MCF 10A (cell line): Measurements from ENCODE around the gene LCN9. TPM values are rescaled to one million over a fixed set of nuclear protein-coding genes. Genes with fewer than 3 reads are reported as not detected.

ENCODE experiments used
- BruUV-seq: library from RNA; stranded (reverse); fragments of 400-500 nt; replicated peaks from 2 replicates; lab custom pipeline; 2021; lab: Mats Ljungman, UMichigan
- CTCF ChIA-PET: fragments of 300-600 bp; sonication (Branson Sonifier 250); formaldehyde crosslinking; extraction: SDS; loops from one replicate; lab custom pipeline; 2021; ENCODE audit warnings: antibody characterized with exemption, inconsistent platforms; lab: Yijun Ruan, JAX
- POLR2A ChIA-PET: fragments of 300-600, 350-650 bp; sonication (Branson Sonifier 250); formaldehyde crosslinking; extraction: SDS; loops from one replicate; lab custom pipeline; 2020; ENCODE audit warnings: antibody characterized with exemption, inconsistent platforms; lab: Yijun Ruan, JAX
- DNase-seq: peaks from one replicate; pipeline ENCODE4 v3.0.0-alpha.2; 2018; ENCODE audit not compliant: unreplicated experiment
- H3K27ac Mint-ChIP-seq: one replicate; pipeline ENCODE4 v1.8.0; 2022; ENCODE audit warnings: mild to moderate bottlenecking, low read depth, mixed read lengths; ENCODE audit not compliant: unreplicated experiment
- H3K27me3 Mint-ChIP-seq: one replicate; pipeline ENCODE4 v1.8.0; 2022; ENCODE audit warnings: mixed read lengths; ENCODE audit not compliant: insufficient read depth, unreplicated experiment
- H3K36me3 Mint-ChIP-seq: one replicate; pipeline ENCODE4 v1.8.0; 2022; ENCODE audit warnings: mild to moderate bottlenecking, moderate library complexity, mixed read lengths; ENCODE audit not compliant: insufficient read depth, unreplicated experiment
- H3K4me1 Mint-ChIP-seq: one replicate; pipeline ENCODE4 v1.8.0; 2022; ENCODE audit warnings: mixed read lengths; ENCODE audit not compliant: insufficient read depth, unreplicated experiment
- H3K4me3 Mint-ChIP-seq: one replicate; pipeline ENCODE4 v1.8.0; 2022; ENCODE audit warnings: mild to moderate bottlenecking, moderate library complexity, mixed read lengths; ENCODE audit not compliant: unreplicated experiment
- H3K9me3 Mint-ChIP-seq: one replicate; pipeline ENCODE4 v1.8.0; 2022; ENCODE audit warnings: mixed read lengths; ENCODE audit not compliant: unreplicated experiment
- CTCF ChIP-seq: fragments of 200-600 bp; IDR thresholded peaks from one replicate; pipeline ENCODE4 v1.8.0; 2022; ENCODE audit warnings: antibody characterized with exemption, mild to moderate bottlenecking; ENCODE audit not compliant: unreplicated experiment
- intact Hi-C: fragments of 100-400 bp; cut with micrococcal nuclease; formaldehyde crosslinking; loops from 2 replicates; pipeline ENCODE4 v1.14.1; 2022
- total RNA-seq: library from RNA; stranded (reverse); gene quantifications from 2 replicates; pipeline ENCODE4 v1.2.3, GENCODE V29; 2022

Gene LCN9
- total RNA-seq, 1 experiment from 2014 or later: not detected

- peaks cover 48% of the 10 kb centered on the region for H3K27me3 Mint-ChIP-seq
- no peak overlapping the region for H3K4me3 Mint-ChIP-seq
- no peaks in the 10 kb centered on the region for H3K9me3 Mint-ChIP-seq
- intact Hi-C loops: no loop called here
- no peak overlapping the region for H3K27ac Mint-ChIP-seq
- TF ChIP-seq CTCF: no peak
- BruUV-seq: no TSS peak
- H3K4me1 Mint-ChIP-seq: no peaks in the 10 kb centered on the region
- H3K36me3 Mint-ChIP-seq: no peaks in the 10 kb centered on the region
- POLR2A ChIA-PET: no interaction called here
- CTCF ChIA-PET: interaction anchor here (1.0 kb wide), 1 partner anchor 14 kb away, joined by 5 read pairs; no protein-coding TSS in a partner anchor
- no peak for DNase-seq
These were observed 47.2 kb upstream of the LCN9 start for GRCh38 chr9:135615666-135616618.

GRCh38 chr9:135616619-135617537 lies 46.2 kb upstream of the LCN9 start:
- BruUV-seq: no TSS peak
- no peak for TF ChIP-seq CTCF
- Mint-ChIP-seq H3K27ac (no peak overlapping the region), H3K4me3 (no peak overlapping the region), H3K27me3 (peaks cover 50% of the 10 kb centered on the region), H3K4me1 (no peaks in the 10 kb centered on the region), H3K36me3 (no peaks in the 10 kb centered on the region), H3K9me3 (no peaks in the 10 kb centered on the region)
- ChIA-PET CTCF (no interaction called here), POLR2A (no interaction called here)
- intact Hi-C loops: no loop called here
- DNase-seq: no peak

- POLR2A ChIA-PET: no interaction called here
- Mint-ChIP-seq H3K27ac (no peak overlapping the region), H3K9me3 (no peaks in the 10 kb centered on the region), H3K4me3 (no peak overlapping the region), H3K27me3 (peaks cover 52% of the 10 kb centered on the region), H3K36me3 (no peaks in the 10 kb centered on the region), H3K4me1 (no peaks in the 10 kb centered on the region)
- CTCF ChIA-PET: no interaction called here
- no TSS peak for BruUV-seq
- TF ChIP-seq CTCF: no peak
- no peak for DNase-seq
- intact Hi-C loops: no loop called here
These were observed 45.6 kb upstream of the LCN9 start for GRCh38 chr9:135617538-135617900.

GRCh38 chr9:135617991-135618411 lies 45.1 kb upstream of the LCN9 start:
- no peak overlapping the region for H3K27ac Mint-ChIP-seq
- H3K27me3 Mint-ChIP-seq: peaks cover 57% of the 10 kb centered on the region
- no peak for DNase-seq
- TF ChIP-seq CTCF: no peak
- H3K4me1 Mint-ChIP-seq: no peaks in the 10 kb centered on the region
- intact Hi-C loops: no loop called here
- CTCF ChIA-PET: no interaction called here
- no peaks in the 10 kb centered on the region for H3K36me3 Mint-ChIP-seq
- POLR2A ChIA-PET: no interaction called here
- no peak overlapping the region for H3K4me3 Mint-ChIP-seq
- BruUV-seq: no TSS peak
- H3K9me3 Mint-ChIP-seq: no peaks in the 10 kb centered on the region
